ENCODE measurements around the gene RAB11FIP4.

GRCh38 chr17:31537565-31538011 is 146.1 kb downstream of the RAB11FIP4 start:
- TF ChIP-seq POLR2A (IDR thresholded peaks at IDR 0.05; ENCODE audit: low read depth, low read length) (no peak), POLR2AphosphoS5 (IDR thresholded peaks at IDR 0.05; ENCODE audit: low read depth, low read length) (no peak), TAF1 (IDR thresholded peaks at IDR 0.05; ENCODE audit: borderline replicate concordance, low read depth, low read length) (no peak)
